Measurements from ENCODE around the gene ADGRG6. TPM values are rescaled to one million over a fixed set of nuclear protein-coding genes. Genes with fewer than 3 reads are reported as not detected.

ADGRG6 gene
- total and polyA plus RNA-seq, 9 of the 15 experiments (the other 6 are each of a cell fraction or from before 2014, with no cell fraction given) = under 0.01 to 0.11 (median 0.05) TPM; not detected in 5

GRCh38 chr6:142367501-142368018, 65.8 kb downstream of the ADGRG6 start (continued):
- TF ChIP-seq MNT (conservative IDR thresholded peaks at IDR 0.05) (no peak), EWSR1 (IDR thresholded peaks at IDR 0.05; ENCODE audit: borderline replicate concordance, low read depth, partially characterized antibody) (no peak), BRF2 (IDR thresholded peaks at IDR 0.05; ENCODE audit: borderline replicate concordance, insufficient read depth, insufficient read length) (no peak), SLC30A9 (CRISPR knock-in tag; IDR thresholded peaks at IDR 0.05) (no peak), CBFB (CRISPR knock-in tag; IDR thresholded peaks at IDR 0.05) (no peak)

GRCh38 chr6:142369266-142369665, 67.5 kb downstream of the ADGRG6 start:
- H3K9ac ChIP-seq (ENCODE audit: insufficient read depth in 1 of 2, low read depth in 2 of 2, low read length in 2 of 2) = no peak overlapping the region
- no peaks in the 10 kb centered on the region for H4K20me1 ChIP-seq (replicated peaks; ENCODE audit: control insufficient read depth, insufficient read depth, low read length)
- H2AFZ ChIP-seq (ENCODE audit: low read depth, low read length) = no peak overlapping the region
- POLR2A ChIA-PET = no interaction called here
- no peak for ATAC-seq
- H3K9me1 ChIP-seq (ENCODE audit: control insufficient read depth, insufficient read depth, low read length) = no peaks in the 10 kb centered on the region
- intact Hi-C loops (cut with micrococcal nuclease) (no loop called here), in situ Hi-C loops (cut with MboI) (no loop called here)
- H3K36me3 ChIP-seq (ENCODE audit: control insufficient read depth, insufficient read depth, low read length) = no peaks in the 10 kb centered on the region
- no peaks in the 10 kb centered on the region for H3K27me3 ChIP-seq (ENCODE audit: control insufficient read depth in 2 of 2, insufficient read depth in 2 of 2, low read length in 2 of 2)
- CTCF ChIA-PET (ENCODE audit: low intra/inter-chr PET ratio) = no interaction called here
- no peak for DNase-seq (ENCODE audit: extremely low read depth in 1 of 4, low spot score in 3 of 4)
- 0% methylated on average over 1 of the region's 1 CpG for WGBS (ENCODE audit: insufficient coverage, low coverage, missing lambda C conversion rate)
- H3K4me2 ChIP-seq (ENCODE audit: insufficient read depth, low read length) = no peak overlapping the region
- H3K4me1 ChIP-seq (replicated peaks in 1 of 2; ENCODE audit: control insufficient read depth in 2 of 2, insufficient read depth in 2 of 2, low read length in 2 of 2) = no peaks in the 10 kb centered on the region
- no peak overlapping the region for H3K27ac ChIP-seq (ENCODE audit: extremely low read depth, low read depth, low read length)
- H3K79me2 ChIP-seq (ENCODE audit: control insufficient read depth, insufficient read depth, low read length) = no peaks in the 10 kb centered on the region
- H3K4me3 ChIP-seq = no peak overlapping the region
- BruUV-seq (replicated peaks) = no TSS peak
- no peaks in the 10 kb centered on the region for H3K9me3 ChIP-seq (replicated peaks; ENCODE audit: control insufficient read depth, insufficient read depth, low read depth, low read length)
- FAIRE-seq = no peak
- TF ChIP-seq NFYB (IDR thresholded peaks at IDR 0.05; ENCODE audit: extremely low read depth, insufficient read length) = no peak
- no peak for TF ChIP-seq SAFB2 (IDR thresholded peaks at IDR 0.05; ENCODE audit: borderline replicate concordance, low read depth, low read length, severe bottlenecking)
- no peak for TF ChIP-seq ZNF232 (CRISPR knock-in tag; IDR thresholded peaks at IDR 0.05)
- TF ChIP-seq ZZZ3 (IDR thresholded peaks at IDR 0.05) = no peak
- no peak for TF ChIP-seq NR2C1 (IDR thresholded peaks at IDR 0.05)
- TF ChIP-seq NR2C1 (tag; IDR thresholded peaks at IDR 0.05) = no peak
- TF ChIP-seq GABPB2 (CRISPR knock-in tag; conservative IDR thresholded peaks at IDR 0.05) = no peak
- TF ChIP-seq FOXK2 (conservative IDR thresholded peaks at IDR 0.05 in 1 of 2, IDR thresholded peaks at IDR 0.05 in 1 of 2; ENCODE audit: low read depth in 2 of 2) = no peak
- no peak for TF ChIP-seq ZNF655 (CRISPR knock-in tag; IDR thresholded peaks at IDR 0.05)
- no peak for TF ChIP-seq IRF9 (tag; IDR thresholded peaks at IDR 0.05)
